AG20443 (cell line): ENCODE results near the gene BBOX1.

ENCODE experiments used
- DNase-seq: peaks from one replicate; pipeline ENCODE4 v3.0.0; 2012; ENCODE audit warnings: low spot score, mixed read lengths

Gene BBOX1

GRCh38 chr11:27025312-27025955 lies 15.2 kb upstream of the BBOX1 start:
- no peak for DNase-seq

- no peak for DNase-seq
Measured at GRCh38 chr11:27025957-27026733, 14.5 kb upstream of the BBOX1 start.

- DNase-seq = peak; percentile 52
Measured at GRCh38 chr11:27028561-27028965, 12.1 kb upstream of the BBOX1 start.

- DNase-seq = no peak
Measured at GRCh38 chr11:27029966-27030365, 10.6 kb upstream of the BBOX1 start.

GRCh38 chr11:27031754-27032153 lies 8.9 kb upstream of the BBOX1 start:
- no peak for DNase-seq

GRCh38 chr11:27039873-27040272 lies 742 bp upstream of the BBOX1 start:
- DNase-seq = no peak

GRCh38 chr11:27041141-27041899 lies 705 bp downstream of the BBOX1 start:
- DNase-seq = no peak

GRCh38 chr11:27046956-27047355 lies 6.3 kb downstream of the BBOX1 start:
- no peak for DNase-seq

- no peak for DNase-seq
Measured at GRCh38 chr11:27052668-27053067, 12.1 kb downstream of the BBOX1 start.

GRCh38 chr11:27055065-27055682 lies 14.6 kb downstream of the BBOX1 start:
- DNase-seq = no peak

GRCh38 chr11:27057091-27057780 lies 16.6 kb downstream of the BBOX1 start:
- DNase-seq = no peak

- DNase-seq = no peak
Measured at GRCh38 chr11:27058456-27058855, 17.8 kb downstream of the BBOX1 start.

GRCh38 chr11:27059431-27059830 lies 18.8 kb downstream of the BBOX1 start:
- no peak for DNase-seq

- no peak for DNase-seq
Measured at GRCh38 chr11:27060816-27061460, 20.3 kb downstream of the BBOX1 start.

- DNase-seq = no peak
Measured at GRCh38 chr11:27061461-27061821, 20.8 kb downstream of the BBOX1 start.

- DNase-seq = no peak
Measured at GRCh38 chr11:27064086-27064485, 23.5 kb downstream of the BBOX1 start.

GRCh38 chr11:27075192-27075591 lies 34.6 kb downstream of the BBOX1 start:
- DNase-seq = peak; percentile 55

- no peak for DNase-seq
Measured at GRCh38 chr11:27075655-27076054, 35.0 kb downstream of the BBOX1 start.

GRCh38 chr11:27076121-27076589 lies 35.5 kb downstream of the BBOX1 start:
- DNase-seq = no peak

GRCh38 chr11:27081056-27081455 lies 40.4 kb downstream of the BBOX1 start:
- DNase-seq = no peak

GRCh38 chr11:27083241-27083640 lies 42.6 kb downstream of the BBOX1 start:
- no peak for DNase-seq
